Epithelial cell of esophagus (primary cell): Measurements from ENCODE around the gene OXT.
A peak's percentile ranks its signal among the peaks of the same experiment; 100 is the strongest.

Experiments used
- DNase-seq: peaks from one replicate; pipeline ENCODE4 v3.0.0; 2010; ENCODE audit warnings: low read depth
- H3K4me3 ChIP-seq: 2 replicates; pipeline ENCODE4 v1.5.1; 2011; ENCODE audit warnings: mild to moderate bottlenecking, low read length, control low read depth
- CTCF ChIP-seq: IDR thresholded peaks from 2 replicates; pipeline ENCODE4 v1.5.1; 2011; ENCODE audit warnings: low read depth, mild to moderate bottlenecking, low read length, control low read depth, inconsistent platforms; ENCODE audit not compliant: insufficient read depth; ENCODE audit errors: missing control alignments

OXT gene

GRCh38 chr20:3084283-3084985 lies 13.0 kb downstream of the OXT start, which contains the start of gene AVP:
AVP (minus strand) TSS chr20:3084724; CDS start chr20:3084674, 50 bp downstream.
- no peak for TF ChIP-seq CTCF
- no peak for DNase-seq
- no peak within 1 kb of the TSS for H3K4me3 ChIP-seq

- TF ChIP-seq CTCF = no peak
- H3K4me3 ChIP-seq = no peak overlapping the region
- DNase-seq = no peak
Measured at GRCh38 chr20:3084986-3085360, 13.6 kb downstream of the OXT start.

- no peak for TF ChIP-seq CTCF
- DNase-seq = no peak
- no peak overlapping the region for H3K4me3 ChIP-seq
Measured at GRCh38 chr20:3085571-3086072, 14.2 kb downstream of the OXT start.

GRCh38 chr20:3088031-3088430 lies 16.6 kb downstream of the OXT start:
- DNase-seq = no peak
- TF ChIP-seq CTCF = no peak
- no peak overlapping the region for H3K4me3 ChIP-seq

- no peak for TF ChIP-seq CTCF
- H3K4me3 ChIP-seq = no peak overlapping the region
- no peak for DNase-seq
Measured at GRCh38 chr20:3090565-3090964, 19.1 kb downstream of the OXT start.

GRCh38 chr20:3092611-3093379 lies 21.4 kb downstream of the OXT start:
- TF ChIP-seq CTCF = no peak
- H3K4me3 ChIP-seq = peak overlapping the region; percentile 13
- no peak for DNase-seq
